OCI-M2 (cell line): ENCODE results near the gene NT5DC3.

Source experiments
- DNase-seq: peaks from one replicate; lab custom pipeline; 2025; ENCODE audit not compliant: unreplicated experiment; lab: John Stamatoyannopoulos, UW

Gene NT5DC3

GRCh38 chr12:103785243-103786031, 55.6 kb downstream of the NT5DC3 start:
- DNase-seq: no peak

GRCh38 chr12:103783744-103784664, 57.0 kb downstream of the NT5DC3 start:
- DNase-seq: no peak

- no peak for DNase-seq
Measured at GRCh38 chr12:103782399-103782798, 58.6 kb downstream of the NT5DC3 start.

- no peak for DNase-seq
Measured at GRCh38 chr12:103780992-103781391, 60.0 kb downstream of the NT5DC3 start.

- no peak for DNase-seq
Measured at GRCh38 chr12:103780093-103780440, 61.0 kb downstream of the NT5DC3 start.

- no peak for DNase-seq
Measured at GRCh38 chr12:103779410-103780092, 61.5 kb downstream of the NT5DC3 start.

GRCh38 chr12:103778781-103779180, 62.3 kb downstream of the NT5DC3 start:
- no peak for DNase-seq

- DNase-seq: no peak
Measured at GRCh38 chr12:103774977-103775560, 66.0 kb downstream of the NT5DC3 start.

GRCh38 chr12:103773109-103773910, 67.7 kb downstream of the NT5DC3 start:
- no peak for DNase-seq

- DNase-seq: no peak
Measured at GRCh38 chr12:103772367-103773108, 68.5 kb downstream of the NT5DC3 start.

GRCh38 chr12:103771466-103771865, 69.6 kb downstream of the NT5DC3 start:
- DNase-seq: no peak

- no peak for DNase-seq
Measured at GRCh38 chr12:103769240-103769945, 71.6 kb downstream of the NT5DC3 start.

GRCh38 chr12:103768467-103769123, 72.4 kb downstream of the NT5DC3 start:
- no peak for DNase-seq

- no peak for DNase-seq
Measured at GRCh38 chr12:103766028-103766427, 75.0 kb downstream of the NT5DC3 start.

GRCh38 chr12:103765322-103765721, 75.7 kb downstream of the NT5DC3 start:
- no peak for DNase-seq

- DNase-seq: no peak
Measured at GRCh38 chr12:103762473-103762872, 78.6 kb downstream of the NT5DC3 start.

GRCh38 chr12:103758310-103759089, 82.5 kb downstream of the NT5DC3 start:
- DNase-seq: no peak

GRCh38 chr12:103757248-103757647, 83.8 kb downstream of the NT5DC3 start:
- DNase-seq: no peak
